H1 (cell line): Measurements from ENCODE around the gene LAT. TPM values are rescaled to one million over a fixed set of nuclear protein-coding genes. Genes with fewer than 3 reads are reported as not detected.
A peak's percentile ranks its signal among the peaks of the same experiment; 100 is the strongest.

ENCODE experiments used
- CTCF ChIA-PET: fragments of 300-600 bp; sonication (Branson Sonifier 250); formaldehyde crosslinking; loops from one replicate; lab custom pipeline; 2021; ENCODE audit not compliant: partially characterized antibody; lab: Charles Lee
- POLR2A ChIA-PET: fragments of 300-600 bp; sonication (Branson Sonifier 250); formaldehyde crosslinking; loops from one replicate; lab custom pipeline; 2021; ENCODE audit warnings: inconsistent platforms; ENCODE audit not compliant: partially characterized antibody; lab: Charles Lee
- DNase-seq, 2 experiments: peaks; one replicate each; pipeline versions ENCODE4 v3.0.0 to v3.0.0-alpha.2; 2010 to 2022; ENCODE audit warnings: low spot score in 2 of 2, low read depth in 1 of 2, mixed read lengths in 1 of 2
- FAIRE-seq: peaks from 2 replicates; lab custom pipeline; 2011; peaks lifted over from hg19 to GRCh38; lab: Jason Lieb, UNC
- H2AFZ ChIP-seq: 2 replicates; pipeline ENCODE4 v1.8.1; 2012; ENCODE audit warnings: low read length, inconsistent platforms
- H2AK5ac ChIP-seq: 2 replicates; pipeline ENCODE4 v1.6.1; 2013; ENCODE audit warnings: low read depth, low read length
- H2BK120ac ChIP-seq: replicated peaks from 2 replicates; pipeline ENCODE3; 2013; ENCODE audit warnings: low read depth, low read length, inconsistent platforms
- H2BK12ac ChIP-seq: 2 replicates; pipeline ENCODE4 v1.6.1; 2013; ENCODE audit warnings: low read depth, low read length
- H2BK15ac ChIP-seq: 2 replicates; pipeline ENCODE4 v1.6.1; 2013; ENCODE audit warnings: low read length
- H2BK20ac ChIP-seq: 2 replicates; pipeline ENCODE4 v1.6.1; 2013; ENCODE audit warnings: low read length
- H2BK5ac ChIP-seq: 2 replicates; pipeline ENCODE4 v1.6.1; 2013; ENCODE audit warnings: low read depth, low read length
- H3K14ac ChIP-seq: 2 replicates; pipeline ENCODE4 v1.6.1; 2013; ENCODE audit warnings: inconsistent platforms; ENCODE audit not compliant: insufficient read length
- H3K18ac ChIP-seq: 2 replicates; pipeline ENCODE4 v1.6.1; 2013; ENCODE audit warnings: low read length; ENCODE audit errors: extremely low read depth
- H3K23ac ChIP-seq: 2 replicates; pipeline ENCODE4 v1.6.1; 2013; ENCODE audit warnings: inconsistent platforms; ENCODE audit not compliant: insufficient read length
- H3K23me2 ChIP-seq: 2 replicates; pipeline ENCODE4 v1.6.1; 2013; ENCODE audit warnings: low read depth, low read length
- H3K27ac ChIP-seq: 2 replicates; pipeline ENCODE4 v1.6.1; 2011; ENCODE audit warnings: low read depth, low read length, inconsistent platforms
- H3K27me3 ChIP-seq, 4 experiments: replicated peaks in 1 of 4; 1 replicate in 1 of 4; 2 replicates in 3 of 4; pipeline versions ENCODE4 v1.6.1 to v1.8.1; 2011 to 2013; ENCODE audit warnings: low read length in 3 of 4, mild to moderate bottlenecking in 3 of 4, inconsistent platforms in 2 of 4, mixed read lengths in 2 of 4, moderate library complexity in 1 of 4; ENCODE audit not compliant: control insufficient read depth in 3 of 4, insufficient read depth in 3 of 4; ENCODE audit errors: extremely low read depth in 1 of 4
- H3K36me3 ChIP-seq, 4 experiments: 2 replicates each; pipeline versions ENCODE4 v1.6.1 to v1.8.1; 2011 to 2013; ENCODE audit warnings: mild to moderate bottlenecking in 4 of 4, low read length in 3 of 4, moderate library complexity in 2 of 4, control low read depth in 1 of 4, inconsistent platforms in 1 of 4; ENCODE audit not compliant: insufficient read depth in 4 of 4, control insufficient read depth in 2 of 4
- H3K4ac ChIP-seq: replicated peaks from 2 replicates; pipeline ENCODE3; 2013; ENCODE audit warnings: low read length, low read depth, mixed read lengths, inconsistent platforms; ENCODE audit not compliant: insufficient read length
- H3K4me1 ChIP-seq, 4 experiments: replicated peaks in 1 of 4; 1 replicate in 1 of 4; 2 replicates in 3 of 4; pipeline versions ENCODE4 v1.6.1 to v1.8.1; 2011 to 2013; ENCODE audit warnings: low read length in 3 of 4, inconsistent platforms in 2 of 4, mixed read lengths in 1 of 4; ENCODE audit not compliant: insufficient read depth in 4 of 4, control insufficient read depth in 3 of 4
- H3K4me2 ChIP-seq, 2 experiments: 2 replicates each; pipeline versions ENCODE4 v1.6.1 to v1.8.1; 2011 to 2013; ENCODE audit warnings: low read depth in 2 of 2, low read length in 2 of 2, control low read depth in 1 of 2, inconsistent platforms in 1 of 2, mild to moderate bottlenecking in 1 of 2; ENCODE audit not compliant: insufficient read depth in 1 of 2
- H3K4me3 ChIP-seq, 4 experiments: fragments of 200-600, 300-600 bp in 1 of 4; sonication (generic), shearing (Covaris generic), sonication (Bioruptor Twin) in 1 of 4; 2 replicates each; pipeline versions ENCODE4 v1.5.1 to v1.8.1; 2011 to 2016; ENCODE audit warnings: low read length in 4 of 4, low read depth in 3 of 4, control low read depth in 2 of 4, inconsistent platforms in 2 of 4, mild to moderate bottlenecking in 2 of 4, mixed read lengths in 1 of 4, moderate library complexity in 1 of 4; ENCODE audit not compliant: insufficient read depth in 2 of 4; ENCODE audit errors: extremely low read depth in 1 of 4
- H3K56ac ChIP-seq: replicated peaks from 2 replicates; pipeline ENCODE3; 2013; ENCODE audit warnings: low read depth, mild to moderate bottlenecking, mixed read lengths, low read length, inconsistent platforms; ENCODE audit not compliant: insufficient read length
- H3K79me1 ChIP-seq: 2 replicates; pipeline ENCODE4 v1.6.1; 2013; ENCODE audit warnings: low read depth, low read length, control low read depth
- H3K79me2 ChIP-seq, 2 experiments: 2 replicates each; pipeline versions ENCODE4 v1.6.1 to v1.8.1; 2012 to 2013; ENCODE audit warnings: low read length in 2 of 2, mild to moderate bottlenecking in 2 of 2, inconsistent platforms in 1 of 2; ENCODE audit not compliant: insufficient read depth in 2 of 2, control insufficient read depth in 1 of 2
- H3K9ac ChIP-seq, 4 experiments: replicated peaks in 1 of 4; 1 replicate in 1 of 4; 2 replicates in 3 of 4; pipeline versions ENCODE4 v1.6.1 to v1.8.1; 2011 to 2013; ENCODE audit warnings: low read depth in 3 of 4, low read length in 3 of 4, control low read depth in 2 of 4, mild to moderate bottlenecking in 2 of 4, moderate library complexity in 2 of 4, inconsistent platforms in 1 of 4; ENCODE audit errors: extremely low read depth in 1 of 4
- H3K9me3 ChIP-seq, 2 experiments: 2 replicates each; pipeline versions ENCODE4 v1.6.1 to v1.8.1; 2012 to 2013; ENCODE audit warnings: mild to moderate bottlenecking in 2 of 2, moderate library complexity in 2 of 2, control low read depth in 1 of 2, inconsistent platforms in 1 of 2, low read depth in 1 of 2, low read length in 1 of 2, mixed read lengths in 1 of 2; ENCODE audit not compliant: insufficient read depth in 2 of 2
- H4K20me1 ChIP-seq, 2 experiments: replicated peaks in 1 of 2; 2 replicates each; pipeline versions ENCODE3 to v1.8.1; 2011 to 2013; ENCODE audit warnings: inconsistent platforms in 2 of 2, low read length in 2 of 2, mild to moderate bottlenecking in 1 of 2; ENCODE audit not compliant: insufficient read depth in 2 of 2, control insufficient read depth in 1 of 2
- H4K5ac ChIP-seq: 2 replicates; pipeline ENCODE4 v1.6.1; 2013; ENCODE audit warnings: low read length, low read depth, mixed read lengths, inconsistent platforms; ENCODE audit not compliant: insufficient read length
- H4K8ac ChIP-seq: 2 replicates; pipeline ENCODE4 v1.8.0; 2013; ENCODE audit warnings: mild to moderate bottlenecking, moderate library complexity, low read length, inconsistent platforms; ENCODE audit not compliant: insufficient read depth; ENCODE audit errors: extremely low read depth
- H4K91ac ChIP-seq: replicated peaks from 2 replicates; pipeline ENCODE3; 2013; ENCODE audit warnings: low read length, mixed read lengths, inconsistent platforms; ENCODE audit not compliant: insufficient read length
- BACH1 ChIP-seq: IDR thresholded peaks from 2 replicates; pipeline ENCODE4 v1.6.1; 2012; ENCODE audit warnings: low read length, improper control_type of control experiment
- BRCA1 ChIP-seq: IDR thresholded peaks from 2 replicates; pipeline ENCODE4 v1.6.1; 2012; ENCODE audit warnings: low read depth, low read length, improper control_type of control experiment
- CBX8 ChIP-seq: fragments of 300-800, 300-1000 bp; sonication (generic); IDR thresholded peaks from 2 replicates; pipeline ENCODE4 v1.7.1; 2016; ENCODE audit warnings: low read depth, low read length, borderline replicate concordance
- KDM1A ChIP-seq: fragments of 200-600, 300-600 bp; sonication (generic); IDR thresholded peaks from 2 replicates; pipeline ENCODE4 v1.7.1; 2016; ENCODE audit warnings: mild to moderate bottlenecking, low read length, borderline replicate concordance
- KDM5A ChIP-seq: fragments of 200-600 bp; IDR thresholded peaks from 2 replicates; pipeline ENCODE4 v1.7.1; 2012; ENCODE audit warnings: mild to moderate bottlenecking, low read length, inconsistent platforms, mixed read lengths
- POU5F1 ChIP-seq: IDR thresholded peaks from 2 replicates; pipeline ENCODE4 v1.6.1; 2011; ENCODE audit warnings: low read depth, mild to moderate bottlenecking, low read length, moderate library complexity
- RAD21 ChIP-seq, 2 experiments: IDR thresholded peaks in 1 of 2; conservative IDR thresholded peaks in 1 of 2; 2 replicates each; pipeline ENCODE4 v1.6.1; 2011; ENCODE audit warnings: low read depth in 2 of 2, low read length in 2 of 2, improper control_type of control experiment in 1 of 2, inconsistent platforms in 1 of 2, mild to moderate bottlenecking in 1 of 2, moderate library complexity in 1 of 2
- SRF ChIP-seq: IDR thresholded peaks from 2 replicates; pipeline ENCODE4 v1.6.1; 2011; ENCODE audit warnings: mild to moderate bottlenecking, low read depth, low read length, moderate library complexity
- WGBS, 2 experiments: shearing (Covaris generic) in 1 of 2; methylation state at CpG; one replicate each; pipeline versions ENCODE4 v1.1.6 to v1.1.7; 2013 to 2015; ENCODE audit warnings: low lambda C conversion rate in 2 of 2, mixed read lengths in 2 of 2, inconsistent platforms in 1 of 2, low coverage in 1 of 2, missing lambda C conversion rate in 1 of 2; ENCODE audit not compliant: insufficient replicate concordance in 2 of 2, insufficient coverage in 1 of 2, insufficient read length in 1 of 2; ENCODE audit errors: extremely low coverage in 1 of 2, missing lambda C conversion rate in 1 of 2; 5-methylcytosine and 5-hydroxymethylcytosine counted together
- polyA plus RNA-seq, 7 experiments: library from polyadenylated mRNA; depleted of rRNA in 3 of 7; stranded (reverse) in 5 of 7; unstranded in 2 of 7; fragments of >200 nt in 5 of 7; fragments of 200-250 nt in 2 of 7; gene quantifications; 1 replicate in 5 of 7; 2 replicates in 1 of 7; 4 replicates in 1 of 7; pipeline versions ENCODE4 v1.2.1 to v1.2.3, GENCODE V29; 2011 to 2013; ENCODE audit warnings: missing spikeins in 2 of 7, mixed read lengths in 2 of 7
- total RNA-seq: library from RNA; stranded (reverse); fragmentation: NEBNext Ultra II Directional; extraction: Animal tissue kit (Norgen Biotek cat#: 25700); gene quantifications from 2 replicates; pipeline ENCODE4 v1.2.1, GENCODE V29; 2021
- TF ChIP-seq, protein P1 (sequence below): IDR thresholded peaks from 2 replicates; pipeline ENCODE4 v1.6.1; 2011; ENCODE audit warnings: low read length, improper control_type of control experiment
- TF ChIP-seq, protein P2 (sequence below), 3 experiments: IDR thresholded peaks; 1 replicate in 2 of 3; 2 replicates in 1 of 3; pipeline versions ENCODE4 v1.5.1 to v1.6.1; 2011; ENCODE audit warnings: low read length in 3 of 3, mild to moderate bottlenecking in 3 of 3, inconsistent platforms in 2 of 3, low read depth in 1 of 3, moderate library complexity in 1 of 3; ENCODE audit not compliant: insufficient read depth in 1 of 3; ENCODE audit errors: control extremely low read depth in 1 of 3

The LAT gene
- total and polyA plus RNA-seq, 2 of the 8 experiments (the other 6 are each of a cell fraction or from before 2014, with no cell fraction given), result 2.7 to 3.4 TPM

DNA sequence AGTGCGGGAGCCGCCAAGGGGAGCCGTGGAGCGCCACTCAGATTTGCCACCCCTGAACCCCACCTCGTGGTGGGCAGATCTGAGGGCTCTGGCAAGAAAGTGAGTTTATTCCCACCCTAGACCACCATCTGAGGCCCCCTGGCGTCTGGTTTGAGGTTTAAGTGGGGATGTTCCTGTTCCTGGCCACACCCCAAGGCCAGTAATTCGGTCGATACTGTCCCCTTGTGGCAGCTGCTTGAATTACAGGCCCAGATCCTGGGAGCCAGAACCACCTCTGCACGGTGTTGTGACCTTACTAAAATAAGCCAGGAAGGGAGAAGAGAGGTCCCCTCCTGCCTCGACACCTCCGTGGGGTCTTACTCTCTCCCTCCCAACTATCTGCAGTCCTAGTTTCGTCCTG lies 3.3 kb upstream of the LAT start:
- Histone ChIP-seq H3K18ac (no peak overlapping the region), H2BK15ac (no peak overlapping the region), H4K5ac (no peak overlapping the region), H3K14ac (no peak overlapping the region), H3K23ac (no peak overlapping the region), H2BK120ac (no peak overlapping the region), H3K36me3 (peaks cover 0 to 16% (median 5%) of the 10 kb centered on the region in 4 experiments; a peak in 5 of 8 replicates), H3K27me3 (no peaks in the 10 kb centered on the region), H3K56ac (no peak overlapping the region), H3K9ac (no peak overlapping the region), H2BK12ac (no peak overlapping the region), H4K8ac (no peak overlapping the region), H3K79me1 (peaks cover 4% of the 10 kb centered on the region; the same call in 1 of the 2 replicates), H4K91ac (no peak overlapping the region), H3K4me1 (no peaks in the 10 kb centered on the region), H3K4me3 (no peak overlapping the region), H3K23me2 (no peaks in the 10 kb centered on the region), H3K9me3 (peaks cover 5 to 7% of the 10 kb centered on the region in 2 experiments; a peak in 2 of 4 replicates), H3K4ac (no peak overlapping the region), H2AK5ac (no peak overlapping the region), H3K4me2 (no peak overlapping the region), H2BK5ac (no peak overlapping the region), H3K27ac (no peak overlapping the region), H3K79me2 (no peaks in the 10 kb centered on the region), H4K20me1 (peaks cover 2 to 3% of the 10 kb centered on the region in 2 experiments), H2AFZ (no peak overlapping the region), H2BK20ac (no peak overlapping the region)
- ChIA-PET POLR2A (interaction anchor here (1.1 to 2.0 kb wide), 3 partner anchors 8 to 12 kb away, joined by 3 to 5 read pairs (median 3); no protein-coding TSS in a partner anchor), CTCF (interaction anchor here (1.1 to 2.8 kb wide), 8 partner anchors 8 to 117 kb away, joined by 3 to 13 read pairs (median 4); no protein-coding TSS in a partner anchor)
- WGBS, 2 experiments, result 90% methylated on average over 11 of the region's 12 CpGs; no CpG with 5 or more reads in 1 of the 2 experiments
- FAIRE-seq (no peak), DNase-seq (peak in 1 of 2 experiments; percentile 90)
- TF ChIP-seq SRF, result no peak
- no peak for TF ChIP-seq BRCA1
- TF ChIP-seq POU5F1, result no peak
- no peak for TF ChIP-seq BACH1
- TF ChIP-seq RAD21 (IDR thresholded peaks at IDR 0.05 in 1 of 2, conservative IDR thresholded peaks at IDR 0.05 in 1 of 2; ENCODE audit: low read depth in 2 of 2, low read length in 2 of 2), result peak; percentile 43 to 50; a peak in 3 of 4 replicates
- no peak for TF ChIP-seq KDM1A
- TF ChIP-seq, protein P1, sequence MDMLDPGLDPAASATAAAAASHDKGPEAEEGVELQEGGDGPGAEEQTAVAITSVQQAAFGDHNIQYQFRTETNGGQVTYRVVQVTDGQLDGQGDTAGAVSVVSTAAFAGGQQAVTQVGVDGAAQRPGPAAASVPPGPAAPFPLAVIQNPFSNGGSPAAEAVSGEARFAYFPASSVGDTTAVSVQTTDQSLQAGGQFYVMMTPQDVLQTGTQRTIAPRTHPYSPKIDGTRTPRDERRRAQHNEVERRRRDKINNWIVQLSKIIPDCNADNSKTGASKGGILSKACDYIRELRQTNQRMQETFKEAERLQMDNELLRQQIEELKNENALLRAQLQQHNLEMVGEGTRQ, result no peak
- TF ChIP-seq KDM5A, result no peak
- TF ChIP-seq, protein P2, sequence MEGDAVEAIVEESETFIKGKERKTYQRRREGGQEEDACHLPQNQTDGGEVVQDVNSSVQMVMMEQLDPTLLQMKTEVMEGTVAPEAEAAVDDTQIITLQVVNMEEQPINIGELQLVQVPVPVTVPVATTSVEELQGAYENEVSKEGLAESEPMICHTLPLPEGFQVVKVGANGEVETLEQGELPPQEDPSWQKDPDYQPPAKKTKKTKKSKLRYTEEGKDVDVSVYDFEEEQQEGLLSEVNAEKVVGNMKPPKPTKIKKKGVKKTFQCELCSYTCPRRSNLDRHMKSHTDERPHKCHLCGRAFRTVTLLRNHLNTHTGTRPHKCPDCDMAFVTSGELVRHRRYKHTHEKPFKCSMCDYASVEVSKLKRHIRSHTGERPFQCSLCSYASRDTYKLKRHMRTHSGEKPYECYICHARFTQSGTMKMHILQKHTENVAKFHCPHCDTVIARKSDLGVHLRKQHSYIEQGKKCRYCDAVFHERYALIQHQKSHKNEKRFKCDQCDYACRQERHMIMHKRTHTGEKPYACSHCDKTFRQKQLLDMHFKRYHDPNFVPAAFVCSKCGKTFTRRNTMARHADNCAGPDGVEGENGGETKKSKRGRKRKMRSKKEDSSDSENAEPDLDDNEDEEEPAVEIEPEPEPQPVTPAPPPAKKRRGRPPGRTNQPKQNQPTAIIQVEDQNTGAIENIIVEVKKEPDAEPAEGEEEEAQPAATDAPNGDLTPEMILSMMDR (IDR thresholded peaks at IDR 0.05; ENCODE audit: control extremely low read depth in 1 of 3, insufficient read depth in 1 of 3, low read depth in 1 of 3, low read length in 3 of 3), result peak; percentile 85 to 94 (median 88)
- no peak for TF ChIP-seq CBX8
